Pulmonary artery endothelial cell (primary cell): ENCODE results near the gene SMIM29. TPM values are rescaled to one million over a fixed set of nuclear protein-coding genes. Genes with fewer than 3 reads are reported as not detected.

Experiments used
- total RNA-seq: library from RNA; depleted of rRNA; stranded (reverse); fragments of >200 nt; gene quantifications from 2 replicates; pipeline ENCODE4 v1.2.3, GENCODE V29; 2014

The SMIM29 gene
- total RNA-seq, 1 donor from 2014 or later, result 17.4 TPM

Other genes with a start within 250 kb of the SMIM29 start
- gene GRM4, start 102.9 kb downstream of the SMIM29 start, total RNA-seq, result not detected in 2 replicates
- gene HMGA1, start 12.1 kb downstream of the SMIM29 start, total RNA-seq, result 271 and 415 TPM in 2 replicates
- 20.4 and 37.1 TPM in 2 replicates for gene NUDT3, start 143.7 kb upstream of the SMIM29 start, total RNA-seq
- gene RPS10, start 177.1 kb upstream of the SMIM29 start, total RNA-seq, result 1,161 and 1,833 TPM in 2 replicates
- not detected in 2 replicates for gene PACSIN1, start 217.1 kb upstream of the SMIM29 start, total RNA-seq